SK-N-SH (cell line): ENCODE results near the gene RPS6KB2.

Source experiments
- EZH2phosphoT487 ChIP-seq: fragments of 200-600 bp; sonication (generic); IDR thresholded peaks from 2 replicates; pipeline ENCODE4 v1.6.1; 2017; ENCODE audit warnings: low read depth, mixed run types, mild to moderate bottlenecking, antibody characterized with exemption, moderate library complexity, borderline replicate concordance
- FOXJ3 ChIP-seq: sonication (generic); formaldehyde crosslinking; IDR thresholded peaks from 2 replicates; pipeline ENCODE4 v1.5.1; 2020; ENCODE audit warnings: mild to moderate bottlenecking, missing genetic modification reagents
- FOXM1 ChIP-seq: IDR thresholded peaks from 2 replicates; pipeline ENCODE4 v1.4.0; 2012; ENCODE audit warnings: low read depth, mild to moderate bottlenecking
- GABPA ChIP-seq: IDR thresholded peaks from 2 replicates; pipeline ENCODE4 v1.4.0; 2012; ENCODE audit warnings: low read depth, mild to moderate bottlenecking
- GATA2 ChIP-seq: sonication (generic); formaldehyde crosslinking; IDR thresholded peaks from 2 replicates; pipeline ENCODE4 v1.5.0; 2020; ENCODE audit warnings: mild to moderate bottlenecking, missing genetic modification reagents
- MEF2A ChIP-seq: IDR thresholded peaks from 2 replicates; pipeline ENCODE4 v1.4.0; 2012; ENCODE audit warnings: low read depth, borderline replicate concordance
- NRF1 ChIP-seq: IDR thresholded peaks from 2 replicates; pipeline ENCODE4 v1.6.1; 2012; ENCODE audit warnings: low read depth, mild to moderate bottlenecking, low read length
- PBX3 ChIP-seq: IDR thresholded peaks from 2 replicates; pipeline ENCODE4; 2012
- POLR2AphosphoS5 ChIP-seq: IDR thresholded peaks from 2 replicates; pipeline ENCODE4 v1.6.1; 2012; ENCODE audit warnings: low read depth, low read length
- RXRA ChIP-seq: IDR thresholded peaks from 2 replicates; pipeline ENCODE4 v1.4.0; 2012; ENCODE audit warnings: low read depth, mild to moderate bottlenecking, borderline replicate concordance
- TF ChIP-seq, protein P1 (sequence below): fragments of 200-600 bp; sonication (generic); IDR thresholded peaks from 2 replicates; pipeline ENCODE4 v1.6.1; 2017; ENCODE audit warnings: antibody characterized with exemption, mild to moderate bottlenecking, moderate library complexity
- TF ChIP-seq, protein P2 (sequence below): IDR thresholded peaks from 2 replicates; pipeline ENCODE4 v1.4.0; 2012; ENCODE audit warnings: low read depth, borderline replicate concordance

GRCh38 chr11:67448220-67448609, 19.9 kb downstream of the RPS6KB2 start:
- TF ChIP-seq, protein P1, sequence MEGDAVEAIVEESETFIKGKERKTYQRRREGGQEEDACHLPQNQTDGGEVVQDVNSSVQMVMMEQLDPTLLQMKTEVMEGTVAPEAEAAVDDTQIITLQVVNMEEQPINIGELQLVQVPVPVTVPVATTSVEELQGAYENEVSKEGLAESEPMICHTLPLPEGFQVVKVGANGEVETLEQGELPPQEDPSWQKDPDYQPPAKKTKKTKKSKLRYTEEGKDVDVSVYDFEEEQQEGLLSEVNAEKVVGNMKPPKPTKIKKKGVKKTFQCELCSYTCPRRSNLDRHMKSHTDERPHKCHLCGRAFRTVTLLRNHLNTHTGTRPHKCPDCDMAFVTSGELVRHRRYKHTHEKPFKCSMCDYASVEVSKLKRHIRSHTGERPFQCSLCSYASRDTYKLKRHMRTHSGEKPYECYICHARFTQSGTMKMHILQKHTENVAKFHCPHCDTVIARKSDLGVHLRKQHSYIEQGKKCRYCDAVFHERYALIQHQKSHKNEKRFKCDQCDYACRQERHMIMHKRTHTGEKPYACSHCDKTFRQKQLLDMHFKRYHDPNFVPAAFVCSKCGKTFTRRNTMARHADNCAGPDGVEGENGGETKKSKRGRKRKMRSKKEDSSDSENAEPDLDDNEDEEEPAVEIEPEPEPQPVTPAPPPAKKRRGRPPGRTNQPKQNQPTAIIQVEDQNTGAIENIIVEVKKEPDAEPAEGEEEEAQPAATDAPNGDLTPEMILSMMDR, result no peak
- TF ChIP-seq GATA2 (no peak), PBX3 (no peak), FOXJ3 (no peak), FOXM1 (no peak), POLR2AphosphoS5 (no peak), NRF1 (no peak), GABPA (no peak), MEF2A (no peak), EZH2phosphoT487 (no peak), RXRA (no peak)
- TF ChIP-seq, protein P2, sequence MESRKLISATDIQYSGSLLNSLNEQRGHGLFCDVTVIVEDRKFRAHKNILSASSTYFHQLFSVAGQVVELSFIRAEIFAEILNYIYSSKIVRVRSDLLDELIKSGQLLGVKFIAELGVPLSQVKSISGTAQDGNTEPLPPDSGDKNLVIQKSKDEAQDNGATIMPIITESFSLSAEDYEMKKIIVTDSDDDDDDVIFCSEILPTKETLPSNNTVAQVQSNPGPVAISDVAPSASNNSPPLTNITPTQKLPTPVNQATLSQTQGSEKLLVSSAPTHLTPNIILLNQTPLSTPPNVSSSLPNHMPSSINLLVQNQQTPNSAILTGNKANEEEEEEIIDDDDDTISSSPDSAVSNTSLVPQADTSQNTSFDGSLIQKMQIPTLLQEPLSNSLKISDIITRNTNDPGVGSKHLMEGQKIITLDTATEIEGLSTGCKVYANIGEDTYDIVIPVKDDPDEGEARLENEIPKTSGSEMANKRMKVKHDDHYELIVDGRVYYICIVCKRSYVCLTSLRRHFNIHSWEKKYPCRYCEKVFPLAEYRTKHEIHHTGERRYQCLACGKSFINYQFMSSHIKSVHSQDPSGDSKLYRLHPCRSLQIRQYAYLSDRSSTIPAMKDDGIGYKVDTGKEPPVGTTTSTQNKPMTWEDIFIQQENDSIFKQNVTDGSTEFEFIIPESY, result no peak
